HEK293 (cell line): ENCODE results near the gene FRY.
A peak's percentile ranks its signal among the peaks of the same experiment; 100 is the strongest.

Experiments
- CTCF ChIP-seq: fragments of 450-650 bp; formaldehyde crosslinking; IDR thresholded peaks from 2 replicates; pipeline ENCODE4 v1.5.1; 2016; ENCODE audit warnings: missing biosample characterization, missing genetic modification characterization
- REST ChIP-seq: fragments of 450-650 bp; formaldehyde crosslinking; IDR thresholded peaks from 2 replicates; pipeline ENCODE4 v1.5.1; 2016; ENCODE audit warnings: missing biosample characterization, missing genetic modification characterization
- ZNF24 ChIP-seq: fragments of 450-650 bp; formaldehyde crosslinking; IDR thresholded peaks from 2 replicates; pipeline ENCODE4 v1.5.1; 2016; ENCODE audit warnings: missing biosample characterization, missing genetic modification characterization
- ZSCAN30 ChIP-seq: fragments of 450-650 bp; IDR thresholded peaks from 2 replicates; pipeline ENCODE4 v1.5.1; 2018; ENCODE audit warnings: missing biosample characterization, mild to moderate bottlenecking, missing genetic modification characterization, moderate library complexity
- TF ChIP-seq, protein P1 (sequence below): fragments of 450-650 bp; formaldehyde crosslinking; IDR thresholded peaks from 2 replicates; pipeline ENCODE4 v1.5.1; 2016; ENCODE audit warnings: missing biosample characterization, missing genetic modification characterization, borderline replicate concordance

- TF ChIP-seq CTCF (tag by site-specific recombination) (peak; percentile 50; the same call in 1 of the 2 replicates), REST (tag by site-specific recombination) (no peak), ZNF24 (tag by site-specific recombination) (no peak), ZSCAN30 (tag by site-specific recombination) (no peak)
- TF ChIP-seq, protein P1, sequence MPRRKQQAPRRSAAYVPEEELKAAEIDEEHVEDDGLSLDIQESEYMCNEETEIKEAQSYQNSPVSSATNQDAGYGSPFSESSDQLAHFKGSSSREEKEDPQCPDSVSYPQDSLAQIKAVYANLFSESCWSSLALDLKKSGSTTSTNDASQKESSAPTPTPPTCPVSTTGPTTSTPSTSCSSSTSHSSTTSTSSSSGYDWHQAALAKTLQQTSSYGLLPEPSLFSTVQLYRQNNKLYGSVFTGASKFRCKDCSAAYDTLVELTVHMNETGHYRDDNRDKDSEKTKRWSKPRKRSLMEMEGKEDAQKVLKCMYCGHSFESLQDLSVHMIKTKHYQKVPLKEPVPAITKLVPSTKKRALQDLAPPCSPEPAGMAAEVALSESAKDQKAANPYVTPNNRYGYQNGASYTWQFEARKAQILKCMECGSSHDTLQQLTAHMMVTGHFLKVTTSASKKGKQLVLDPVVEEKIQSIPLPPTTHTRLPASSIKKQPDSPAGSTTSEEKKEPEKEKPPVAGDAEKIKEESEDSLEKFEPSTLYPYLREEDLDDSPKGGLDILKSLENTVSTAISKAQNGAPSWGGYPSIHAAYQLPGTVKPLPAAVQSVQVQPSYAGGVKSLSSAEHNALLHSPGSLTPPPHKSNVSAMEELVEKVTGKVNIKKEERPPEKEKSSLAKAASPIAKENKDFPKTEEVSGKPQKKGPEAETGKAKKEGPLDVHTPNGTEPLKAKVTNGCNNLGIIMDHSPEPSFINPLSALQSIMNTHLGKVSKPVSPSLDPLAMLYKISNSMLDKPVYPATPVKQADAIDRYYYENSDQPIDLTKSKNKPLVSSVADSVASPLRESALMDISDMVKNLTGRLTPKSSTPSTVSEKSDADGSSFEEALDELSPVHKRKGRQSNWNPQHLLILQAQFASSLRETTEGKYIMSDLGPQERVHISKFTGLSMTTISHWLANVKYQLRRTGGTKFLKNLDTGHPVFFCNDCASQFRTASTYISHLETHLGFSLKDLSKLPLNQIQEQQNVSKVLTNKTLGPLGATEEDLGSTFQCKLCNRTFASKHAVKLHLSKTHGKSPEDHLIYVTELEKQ (tag by site-specific recombination), result no peak
Measured at GRCh38 chr13:32246468-32246867, 214.9 kb downstream of the FRY start.
